GM20431 (cell line): ENCODE data around the gene RWDD2A.
"Not testable (repeated sequence)": the region's sequence is repeated elsewhere in the genome, so short reads cannot be mapped to it uniquely, and the experiment has no call there.

Experiments
- in situ Hi-C: fragments of 300-500 bp; cut with MseI, MboI; formaldehyde crosslinking; loops from one replicate; pipeline ENCODE4 v1.15.0; 2020; ENCODE audit warnings: low sequenced_read_pairs; ENCODE audit not compliant: unreplicated experiment

The RWDD2A gene

DNA sequence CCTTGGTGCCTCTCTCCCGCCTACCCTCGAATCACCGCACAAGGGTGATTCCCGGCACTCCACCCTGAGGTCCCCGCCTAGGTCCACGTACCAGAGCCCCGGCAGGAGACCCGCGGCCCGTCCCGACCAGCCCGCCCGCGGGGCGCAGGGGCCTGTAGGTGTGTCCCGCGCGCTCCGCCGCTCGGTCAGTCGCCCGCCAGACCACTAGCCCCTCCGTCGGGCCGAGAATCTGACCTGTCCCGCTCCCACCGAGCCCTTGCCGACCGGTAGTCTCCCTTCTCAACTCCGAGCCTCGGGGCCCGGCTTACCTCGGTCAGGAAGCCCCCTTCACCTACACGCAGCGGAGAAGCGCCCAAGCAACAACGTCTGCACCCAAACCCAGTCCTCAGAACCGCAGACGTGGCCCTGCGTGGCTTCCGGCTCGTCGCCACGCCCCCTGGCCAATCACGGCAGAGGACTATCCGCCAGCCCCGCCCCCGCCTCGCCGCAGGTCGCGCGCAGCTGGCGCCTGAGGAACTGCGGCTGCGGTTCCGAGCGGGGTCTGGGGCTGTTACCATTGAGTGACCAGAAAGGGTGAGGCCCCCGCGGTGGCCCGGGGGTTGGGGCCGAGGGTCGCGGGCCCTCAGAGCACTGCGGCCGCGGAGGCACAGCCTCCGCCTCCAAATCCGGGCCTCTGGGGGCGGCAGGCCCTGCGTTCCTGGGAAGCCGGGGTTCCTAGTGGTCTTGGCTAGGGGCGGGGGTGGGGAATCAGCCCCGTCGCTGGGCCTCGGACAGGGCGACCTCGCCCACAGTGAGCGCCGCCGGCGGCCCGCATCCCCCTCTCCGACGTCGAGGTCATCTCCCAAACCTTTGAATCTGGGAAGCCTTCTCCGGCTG, at the start of gene RWDD2A, which contains the start of gene PGM3:
RWDD2A (plus strand) TSS at position 487 of the 876 bp plus-strand sequence. CDS start 1,095 bp downstream, outside the sequence.
PGM3 (minus strand) TSS at position 395 of the 876 bp plus-strand sequence. CDS start 2,253 bp downstream, outside the sequence.
- in situ Hi-C loops: no loop called here

DNA sequence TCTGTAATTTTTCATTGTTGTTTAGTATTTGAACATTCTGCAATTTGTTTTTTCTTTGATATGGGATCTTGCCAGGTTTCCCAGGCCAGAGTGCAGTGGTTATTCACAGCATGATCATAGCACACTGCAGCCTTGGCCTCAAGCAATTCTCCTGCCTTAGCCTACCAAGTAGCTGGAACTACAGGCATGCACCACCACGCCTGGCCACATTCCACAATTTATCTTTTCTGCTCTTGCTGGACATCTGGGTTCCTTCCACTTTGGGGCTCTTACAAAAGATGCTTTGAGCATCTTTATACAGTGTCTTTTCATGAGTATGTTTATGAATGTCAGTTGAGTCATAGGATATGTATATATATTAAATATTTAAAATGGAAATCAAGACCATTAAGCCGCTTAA, 42.0 kb upstream of the RWDD2A start:
- in situ Hi-C loops: no loop called here

DNA sequence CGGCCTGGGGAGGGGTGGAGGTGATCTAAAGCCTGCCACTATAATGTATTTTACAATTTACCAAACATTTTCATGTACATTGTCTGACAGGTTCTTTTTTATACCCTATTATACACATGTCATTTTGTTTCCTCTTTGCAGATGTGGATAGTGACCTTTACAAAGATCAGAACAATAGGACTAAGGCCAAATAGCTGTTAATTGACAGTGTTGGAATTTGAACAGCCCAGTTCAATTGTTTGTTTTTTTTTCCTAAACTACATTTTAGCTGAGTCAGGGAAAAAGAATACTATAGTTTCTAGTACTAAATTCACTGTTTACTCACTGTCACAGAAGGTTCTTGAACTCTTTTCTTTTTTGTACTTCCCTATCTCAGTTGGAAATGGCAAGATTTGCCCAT, 40.2 kb upstream of the RWDD2A start:
- in situ Hi-C loops: no loop called here

DNA sequence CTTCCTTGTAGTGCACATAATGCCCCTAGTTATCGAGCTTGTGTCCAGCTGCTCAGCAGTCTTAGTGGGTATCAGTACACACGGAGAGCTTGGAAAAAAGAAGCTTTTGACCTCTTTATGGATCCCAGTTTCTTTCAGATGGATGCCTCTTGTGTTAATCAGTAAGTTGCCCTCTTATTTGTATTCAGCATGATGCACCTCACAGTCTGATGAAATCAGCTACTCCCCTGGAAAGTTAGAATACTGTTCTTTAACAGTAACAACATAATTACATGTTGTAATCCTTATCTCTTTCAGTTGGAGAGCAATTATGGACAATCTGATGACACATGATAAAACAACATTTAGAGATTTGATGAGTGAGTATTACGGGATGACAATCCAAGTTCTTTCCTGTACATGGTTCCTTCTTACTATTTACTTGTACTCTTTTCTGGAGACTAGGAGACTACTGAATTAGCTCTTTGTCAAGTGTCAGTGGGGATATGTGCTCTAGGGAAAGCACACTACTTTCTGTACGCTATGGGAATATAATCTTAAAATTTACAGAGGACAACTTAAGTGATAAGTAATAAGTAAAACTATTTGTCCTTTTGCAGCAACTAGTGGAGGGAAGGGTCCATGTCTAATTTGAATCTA, 39.2 kb upstream of the RWDD2A start:
- in situ Hi-C loops: no loop called here

DNA sequence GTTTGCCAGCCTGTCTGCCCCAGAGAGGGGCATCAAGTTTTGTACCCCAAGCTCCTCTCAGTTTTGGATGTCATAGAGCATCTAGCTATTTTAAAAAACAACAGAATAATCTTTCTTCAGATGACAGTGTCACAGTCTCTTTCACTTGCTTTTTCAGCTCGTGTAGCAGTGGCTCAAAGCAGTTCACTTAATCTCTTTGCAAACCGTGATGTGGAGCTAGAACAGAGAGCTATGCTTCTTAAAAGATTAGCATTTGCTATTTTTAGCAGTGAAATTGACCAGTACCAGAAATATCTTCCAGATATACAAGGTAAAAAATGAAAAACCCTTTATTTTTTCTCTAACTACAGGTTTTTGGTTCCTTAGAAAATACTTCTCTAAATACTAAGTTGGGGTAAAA, 37.4 kb upstream of the RWDD2A start:
- in situ Hi-C loops: no loop called here

DNA sequence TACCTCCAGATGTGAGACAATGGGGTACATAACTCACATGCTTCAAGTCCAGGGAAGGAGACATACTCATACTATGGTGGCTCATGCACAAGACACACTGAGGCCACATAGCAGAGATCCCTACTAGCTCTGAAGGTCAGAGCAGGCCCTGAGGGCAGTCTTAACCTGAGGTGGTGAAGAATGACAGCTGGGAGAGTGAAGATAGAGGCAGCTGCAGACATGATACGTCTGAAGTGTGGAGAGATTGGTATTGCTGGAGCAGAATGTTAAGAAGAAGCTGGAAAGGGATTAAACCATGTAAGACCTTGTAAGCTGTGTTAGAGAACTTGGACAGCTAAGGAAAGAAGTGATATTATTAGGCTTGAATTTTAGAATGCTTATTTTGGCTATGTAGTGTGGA, 33.0 kb upstream of the RWDD2A start:
- in situ Hi-C loops: no loop called here

DNA sequence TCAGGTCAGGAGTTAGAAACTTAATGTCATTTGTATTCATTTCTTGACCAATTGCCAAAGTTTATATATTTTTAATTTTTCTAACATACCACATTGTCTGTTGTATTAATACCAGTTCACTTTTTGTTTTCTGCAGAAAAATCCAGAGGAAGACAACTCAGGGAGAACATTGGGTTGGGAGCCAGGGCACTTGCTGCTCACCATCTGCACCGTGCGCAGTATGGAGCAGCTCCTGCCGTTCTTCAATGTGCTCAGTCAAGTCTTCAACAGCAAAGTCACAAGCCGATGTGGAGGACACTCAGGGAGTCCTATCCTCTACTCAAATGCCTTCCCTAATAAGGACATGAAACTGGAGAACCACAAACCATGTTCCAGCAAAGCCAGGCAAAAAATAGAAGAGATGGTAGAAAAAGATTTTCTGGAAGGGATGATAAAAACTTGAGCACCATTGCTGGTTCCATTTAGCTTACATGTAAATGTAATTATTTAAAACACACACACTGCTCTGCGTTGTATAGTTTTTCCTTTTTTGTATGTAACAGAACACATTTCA, 25.4 kb upstream of the RWDD2A start:
- in situ Hi-C loops: no loop called here

DNA sequence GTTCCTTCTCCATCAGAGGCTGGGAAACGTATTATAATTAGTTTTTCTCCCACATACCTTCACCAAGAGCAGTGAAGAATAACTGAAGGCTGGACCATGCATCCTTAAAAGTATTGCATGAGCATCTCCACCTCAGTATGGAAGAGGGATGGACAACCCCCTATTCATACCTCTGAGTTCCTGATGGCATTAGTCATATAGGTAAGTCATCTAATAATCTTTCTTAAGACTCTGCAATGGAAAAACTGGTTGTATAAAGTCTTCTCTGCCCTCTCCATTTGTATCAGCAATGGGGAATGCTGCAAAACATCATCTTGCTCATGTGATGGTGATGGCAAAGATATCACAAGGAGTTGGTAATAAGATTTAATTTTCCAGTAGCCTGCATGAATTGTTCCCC, 24.6 kb upstream of the RWDD2A start:
- in situ Hi-C loops: no loop called here

DNA sequence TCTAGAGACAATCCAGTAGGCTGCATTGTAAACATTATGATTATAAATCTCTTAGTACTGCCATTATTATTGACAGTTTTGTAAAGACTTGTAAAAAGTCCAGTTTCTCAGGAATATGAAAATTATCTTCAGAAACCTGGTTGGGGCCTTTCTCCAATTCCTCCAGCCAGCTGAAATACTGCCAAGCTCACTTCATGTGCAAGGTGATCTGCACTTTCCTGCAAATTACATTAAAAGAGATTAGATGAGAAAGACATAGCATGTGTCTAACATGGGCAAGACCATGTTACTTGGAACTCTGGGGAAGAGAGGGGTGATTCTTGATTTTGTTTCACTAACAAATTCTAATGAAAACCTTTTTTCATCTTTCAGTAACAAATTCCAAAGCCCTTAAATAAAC, 24.1 kb upstream of the RWDD2A start:
- in situ Hi-C loops: no loop called here

DNA sequence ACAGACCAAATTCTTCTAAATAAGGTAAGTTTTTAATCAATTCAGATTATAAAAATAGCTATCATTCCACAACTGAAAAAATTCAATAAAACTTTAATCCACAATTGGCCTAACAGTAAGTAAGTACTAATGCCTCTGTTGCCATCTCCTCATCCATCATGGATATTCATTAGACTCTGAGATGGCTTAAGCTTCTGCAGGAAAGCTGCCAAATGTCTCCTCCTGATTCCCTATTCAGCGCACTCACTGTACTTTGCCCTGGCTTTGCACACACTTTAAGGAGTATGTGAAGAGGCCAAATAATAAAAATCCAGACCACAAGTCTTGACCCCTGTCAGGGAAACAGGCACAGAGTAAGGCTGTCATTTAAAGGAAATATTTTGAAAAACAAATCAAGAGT, 23.6 kb upstream of the RWDD2A start:
- in situ Hi-C loops: no loop called here

DNA sequence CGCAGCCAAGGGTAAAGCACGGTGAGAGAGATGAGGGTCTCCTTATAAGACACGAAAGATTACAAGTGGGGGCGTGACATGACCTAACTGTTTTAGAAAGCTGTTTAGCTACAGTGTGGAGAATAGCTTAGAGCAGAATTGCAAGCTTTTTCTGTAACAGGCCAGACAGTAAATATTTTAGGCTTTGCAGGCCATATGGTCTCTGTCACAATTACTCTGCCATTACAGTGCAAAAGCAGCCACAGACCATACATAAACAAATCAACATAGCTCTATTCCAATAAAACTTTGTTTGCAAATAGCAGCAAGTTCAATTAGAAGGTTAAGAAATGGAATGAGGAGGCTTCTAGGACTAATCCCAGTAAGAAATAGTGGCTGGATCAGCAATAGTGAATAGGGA, 16.9 kb upstream of the RWDD2A start:
- in situ Hi-C loops: no loop called here

DNA sequence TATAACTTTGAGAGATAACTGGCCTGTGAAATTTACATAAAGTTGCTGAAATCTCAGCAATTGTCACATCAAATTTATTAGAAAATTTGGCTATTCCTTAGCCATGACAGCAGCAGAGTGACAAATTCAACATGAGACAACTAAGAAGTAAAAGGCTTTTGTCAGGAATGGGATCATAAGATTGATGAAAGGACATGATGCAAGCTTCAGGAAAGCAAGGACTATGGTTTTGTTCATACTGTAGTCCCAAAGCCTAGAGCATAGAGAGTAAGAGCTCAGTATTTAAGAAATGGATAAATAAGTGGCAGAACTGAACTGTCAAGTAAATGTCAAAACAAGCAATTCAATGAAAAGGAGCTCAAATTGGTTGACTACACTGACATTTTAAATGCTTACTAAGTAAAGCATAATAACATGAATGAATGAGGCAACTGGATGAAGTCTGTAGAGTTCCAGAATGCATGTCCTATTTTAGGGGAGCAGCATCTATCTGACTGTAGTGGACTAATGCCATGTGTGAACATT, 12.7 kb upstream of the RWDD2A start:
- in situ Hi-C loops: no loop called here

DNA sequence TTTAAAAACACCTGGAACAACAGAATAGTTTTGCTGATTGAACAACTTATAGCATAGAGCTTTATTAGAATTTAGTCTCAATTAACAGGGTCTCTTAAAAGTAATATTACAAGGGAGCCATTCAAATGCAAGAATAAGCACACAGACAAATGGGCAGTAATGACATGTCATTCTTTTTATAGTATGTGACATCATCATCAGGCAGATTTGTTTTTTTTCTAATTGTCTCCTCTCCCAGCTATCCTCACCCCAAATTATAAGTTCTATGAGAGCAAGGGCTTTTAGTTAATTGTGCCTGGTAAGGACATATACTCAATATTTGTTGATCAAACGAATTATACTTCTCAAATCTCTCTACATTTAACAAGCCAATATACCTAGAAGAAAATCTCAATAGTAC, 11.0 kb upstream of the RWDD2A start:
- in situ Hi-C loops: no loop called here

DNA sequence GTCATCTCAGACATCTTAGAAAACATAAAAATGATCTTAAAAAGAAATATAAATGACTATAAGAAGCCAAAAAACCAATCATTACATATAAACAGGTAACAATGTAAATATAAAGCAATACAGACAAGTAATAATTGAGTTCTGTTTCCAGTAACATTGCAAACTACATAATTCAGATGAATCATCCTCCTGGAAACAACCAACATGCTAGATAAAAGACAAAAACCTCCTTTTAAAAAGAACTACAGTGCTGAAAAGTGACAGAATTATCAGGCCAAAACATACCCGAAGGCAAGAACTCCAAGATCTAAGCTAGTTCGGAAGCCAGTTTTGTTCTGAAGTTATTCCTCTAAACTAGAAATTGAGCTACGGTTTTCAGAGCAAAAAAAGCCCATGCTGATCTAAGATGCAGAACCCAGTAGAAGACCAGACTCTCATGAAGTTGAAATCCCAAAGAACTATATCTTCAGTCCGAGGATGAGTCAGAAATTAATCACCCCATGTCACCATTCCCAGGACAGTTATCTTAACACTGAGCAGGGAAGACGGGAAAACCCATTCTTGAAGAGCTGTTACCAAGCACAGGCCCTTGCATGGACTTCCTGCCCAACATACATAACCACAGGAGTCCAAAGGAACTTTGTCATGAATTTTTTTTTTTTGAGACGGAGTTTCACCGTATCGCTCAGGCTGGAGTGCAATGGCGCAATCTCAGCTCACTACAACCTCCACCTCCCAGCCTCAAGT, 9.9 kb upstream of the RWDD2A start:
- in situ Hi-C loops: no loop called here

DNA sequence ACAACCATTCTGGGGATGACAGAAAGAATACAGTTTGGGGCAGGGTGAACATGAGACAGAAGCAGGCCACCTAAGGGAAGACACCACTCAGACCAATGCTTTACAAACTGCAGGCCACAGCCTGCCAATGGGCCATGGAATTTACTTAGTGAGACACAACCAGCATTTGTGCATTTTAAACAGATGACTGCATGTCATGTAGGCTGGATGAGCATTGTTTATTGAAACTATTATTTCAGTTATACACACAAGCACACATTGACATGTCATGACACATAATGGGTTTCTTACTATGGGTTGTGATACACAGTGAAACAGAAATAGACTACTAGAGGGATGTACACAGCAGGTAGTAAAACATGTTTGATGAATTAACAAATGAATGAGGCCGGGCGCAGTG, 8.1 kb upstream of the RWDD2A start:
- in situ Hi-C loops: no loop called here

DNA sequence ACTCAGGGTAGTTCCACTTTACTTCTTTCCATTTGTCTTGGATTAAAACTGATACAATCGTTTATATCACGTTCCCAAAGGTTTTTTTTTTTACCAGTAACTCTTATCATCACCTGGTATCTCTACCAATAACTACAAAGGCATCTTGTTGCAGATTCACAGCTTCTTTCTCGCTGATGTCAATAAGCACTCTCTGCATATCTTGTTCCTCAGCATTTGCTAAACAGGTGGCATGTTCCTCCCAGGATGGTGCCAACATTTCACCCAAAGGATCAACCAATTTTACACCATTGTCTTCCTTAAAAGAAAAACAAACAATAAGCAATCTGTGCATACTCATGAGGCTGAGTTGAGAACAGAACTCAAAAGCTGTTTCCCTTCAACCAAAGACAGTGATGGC, 4.7 kb upstream of the RWDD2A start:
- in situ Hi-C loops: no loop called here

DNA sequence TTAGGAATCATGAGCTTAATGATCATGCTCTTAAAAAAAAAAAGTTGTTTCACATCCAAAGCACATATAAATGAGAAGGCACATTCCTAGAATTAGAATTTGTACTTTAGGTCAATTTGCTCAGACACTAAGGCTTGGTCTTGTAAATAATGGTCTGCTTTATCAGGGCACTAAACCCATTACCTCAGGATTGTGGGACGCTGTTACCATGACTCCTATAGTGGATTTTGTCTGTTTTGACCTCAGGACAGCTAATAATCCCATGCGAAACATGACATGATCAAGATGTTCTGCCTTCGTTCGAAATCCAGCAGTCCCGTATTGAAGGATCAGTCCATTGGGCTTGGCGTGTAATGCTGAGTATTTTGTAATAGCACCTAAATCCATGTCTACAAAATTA, 2.5 kb upstream of the RWDD2A start:
- in situ Hi-C loops: no loop called here

DNA sequence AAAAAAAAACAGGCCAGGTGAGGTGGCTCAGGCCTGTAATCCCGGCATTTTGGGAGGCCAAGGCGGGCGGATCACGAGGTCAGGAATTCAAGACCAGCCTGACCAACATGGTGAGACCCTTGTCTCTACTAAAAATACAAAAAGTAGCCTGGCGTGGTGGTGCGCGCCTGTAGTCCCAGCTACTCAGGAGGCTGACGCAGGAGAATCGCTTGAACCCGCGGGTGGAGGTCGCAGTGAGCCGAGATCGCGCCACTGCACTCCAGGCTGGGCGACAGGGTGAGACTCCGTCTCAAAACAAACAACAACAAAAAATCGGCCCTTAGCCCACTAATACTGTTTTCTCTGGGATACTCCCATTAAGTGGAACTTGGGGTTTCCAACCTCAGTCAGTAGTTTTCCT, 1.2 kb upstream of the RWDD2A start:
- in situ Hi-C loops: not testable (repeated sequence)

DNA sequence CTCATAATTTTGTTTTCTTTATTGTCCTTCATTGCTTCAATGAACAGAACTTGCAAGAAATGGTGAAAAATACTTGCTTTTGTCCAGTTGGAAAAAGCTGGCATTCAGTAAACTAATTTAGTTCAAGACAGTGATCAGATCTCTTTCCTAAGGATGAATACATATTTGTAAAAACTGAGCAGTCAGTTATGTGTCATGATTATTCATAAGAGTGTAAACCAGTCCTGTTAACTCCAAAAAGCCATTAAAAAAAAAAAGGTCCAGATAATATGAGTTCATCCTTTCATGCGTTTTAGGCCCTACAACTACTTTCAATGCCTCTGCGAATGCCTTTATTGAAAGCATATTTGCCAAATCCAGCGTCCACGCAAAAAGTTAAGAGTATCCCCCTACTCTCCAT, 701 bp upstream of the RWDD2A start:
- in situ Hi-C loops: no loop called here
